Neural progenitor cell (in vitro differentiated cells): ENCODE data around the gene NEUROG1. TPM values are rescaled to one million over a fixed set of nuclear protein-coding genes. Genes with fewer than 3 reads are reported as not detected.
A peak's percentile ranks its signal among the peaks of the same experiment; 100 is the strongest.

Experiments
- DNase-seq: peaks from one replicate; pipeline ENCODE4 v3.0.0-alpha.2; 2016; ENCODE audit warnings: low spot score
- H2AFZ ChIP-seq: fragments of 200-600 bp; sonication (generic); replicated peaks from 2 replicates; pipeline ENCODE4 v1.6.1; 2016; ENCODE audit warnings: antibody characterized with exemption
- H3F3A ChIP-seq: fragments of 200-600 bp; sonication (generic); 2 replicates; pipeline ENCODE4 v1.6.1; 2016; ENCODE audit warnings: antibody characterized with exemption, low read depth
- H3K27ac ChIP-seq: fragments of 200-600 bp; sonication (generic); 2 replicates; pipeline ENCODE4 v1.5.1; 2016; ENCODE audit warnings: mild to moderate bottlenecking
- H3K27me3 ChIP-seq: fragments of 200-600 bp; sonication (generic); 2 replicates; pipeline ENCODE4 v1.6.1; 2016; ENCODE audit warnings: mild to moderate bottlenecking, moderate library complexity
- H3K36me3 ChIP-seq: fragments of 200-600 bp; sonication (generic); 2 replicates; pipeline ENCODE4 v1.5.1; 2016
- H3K4me1 ChIP-seq: fragments of 200-600 bp; sonication (generic); 2 replicates; pipeline ENCODE4 v1.6.1; 2016; ENCODE audit warnings: mixed run types
- H3K4me2 ChIP-seq: fragments of 200-600 bp; sonication (generic); 2 replicates; pipeline ENCODE4 v1.6.1; 2016
- H3K4me3 ChIP-seq: fragments of 200-600 bp; sonication (generic); 2 replicates; pipeline ENCODE4 v1.5.1; 2016
- H3K79me2 ChIP-seq: fragments of 200-600 bp; sonication (generic); 2 replicates; pipeline ENCODE4 v1.6.1; 2016; ENCODE audit warnings: low read depth
- H3K9ac ChIP-seq: fragments of 200-600 bp; sonication (generic); 2 replicates; pipeline ENCODE4 v1.6.1; 2016
- H3K9me3 ChIP-seq: fragments of 200-600 bp; sonication (generic); 2 replicates; pipeline ENCODE4 v1.5.1; 2016; ENCODE audit warnings: low read depth
- H4K20me1 ChIP-seq: fragments of 200-600 bp; sonication (generic); 2 replicates; pipeline ENCODE4 v1.6.1; 2016; ENCODE audit warnings: low read depth
- H3K27ac Mint-ChIP-seq: 3 replicates; pipeline ENCODE4 v1.8.0; 2021; ENCODE audit warnings: mixed read lengths
- H3K27me3 Mint-ChIP-seq: 2 replicates; pipeline ENCODE4 v1.8.0; 2022; ENCODE audit warnings: low read depth, mild to moderate bottlenecking, inconsistent platforms, moderate library complexity, mixed read lengths; ENCODE audit not compliant: insufficient read depth
- H3K36me3 Mint-ChIP-seq: 3 replicates; pipeline ENCODE4 v1.8.0; 2021; ENCODE audit warnings: mixed read lengths
- H3K4me1 Mint-ChIP-seq: 3 replicates; pipeline ENCODE4 v1.8.0; 2021; ENCODE audit warnings: mixed read lengths
- H3K4me3 Mint-ChIP-seq: 3 replicates; pipeline ENCODE4 v1.8.0; 2021; ENCODE audit warnings: mild to moderate bottlenecking, moderate library complexity, mixed read lengths
- H3K9me3 Mint-ChIP-seq: 3 replicates; pipeline ENCODE4 v1.8.0; 2020; ENCODE audit warnings: mixed read lengths
- EZH2 ChIP-seq: fragments of 200-600 bp; sonication (generic); IDR thresholded peaks from 2 replicates; pipeline ENCODE4 v1.6.1; 2017; ENCODE audit warnings: antibody characterized with exemption, mild to moderate bottlenecking, moderate library complexity
- EZH2phosphoT487 ChIP-seq: fragments of 200-600 bp; sonication (generic); IDR thresholded peaks from 2 replicates; pipeline ENCODE4 v1.6.1; 2017; ENCODE audit warnings: antibody characterized with exemption
- total RNA-seq: library from RNA; depleted of rRNA; stranded (reverse); fragments of >200 nt; gene quantifications from 2 replicates; pipeline ENCODE4 v1.2.3, GENCODE V29; 2015; ENCODE audit warnings: low replicate concordance
- TF ChIP-seq, protein P1 (sequence below): fragments of 200-600 bp; sonication (generic); IDR thresholded peaks from 2 replicates; pipeline ENCODE4 v1.5.1; 2017; ENCODE audit warnings: antibody characterized with exemption, mild to moderate bottlenecking

Gene NEUROG1
- total RNA-seq, 1 donor from 2014 or later: not detected

DNA sequence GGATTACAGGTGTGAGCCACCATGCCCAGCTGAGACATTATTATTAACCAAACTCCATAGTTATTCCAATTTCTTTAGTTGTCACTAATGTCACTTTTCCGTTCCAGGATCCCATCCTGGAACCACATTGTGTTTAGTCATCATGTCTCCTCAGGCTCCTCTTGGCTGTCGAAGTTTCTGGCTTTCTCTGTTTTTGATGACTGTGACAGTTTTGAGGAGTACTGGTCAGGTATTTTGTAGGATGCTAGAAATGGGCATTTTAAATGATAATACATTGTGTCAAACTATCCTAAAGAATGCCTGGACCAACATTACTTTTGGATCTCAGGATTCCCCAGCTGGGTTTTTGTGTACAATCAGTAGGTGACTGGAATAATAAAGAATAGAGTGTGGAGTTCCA, 19.8 kb upstream of the NEUROG1 start:
- Histone ChIP-seq H3K27me3 (peaks cover 80% of the 10 kb centered on the region), H3K4me2 (no peak overlapping the region), H3F3A (no peaks in the 10 kb centered on the region), H3K27ac (no peak overlapping the region), H3K36me3 (no peaks in the 10 kb centered on the region), H3K4me1 (no peaks in the 10 kb centered on the region), H3K9me3 (no peaks in the 10 kb centered on the region), H2AFZ (no peak overlapping the region), H3K79me2 (no peaks in the 10 kb centered on the region), H3K4me3 (no peak overlapping the region), H3K9ac (no peak overlapping the region), H4K20me1 (peaks cover 8% of the 10 kb centered on the region)
- DNase-seq: no peak
- no peak overlapping the region for H3K4me3 Mint-ChIP-seq
- no peaks in the 10 kb centered on the region for H3K9me3 Mint-ChIP-seq
- peaks cover 24% of the 10 kb centered on the region for H3K27me3 Mint-ChIP-seq
- peaks cover 6% of the 10 kb centered on the region for H3K4me1 Mint-ChIP-seq
- H3K27ac Mint-ChIP-seq: no peak overlapping the region
- TF ChIP-seq EZH2phosphoT487 (no peak), EZH2 (no peak)
- TF ChIP-seq, protein P1, sequence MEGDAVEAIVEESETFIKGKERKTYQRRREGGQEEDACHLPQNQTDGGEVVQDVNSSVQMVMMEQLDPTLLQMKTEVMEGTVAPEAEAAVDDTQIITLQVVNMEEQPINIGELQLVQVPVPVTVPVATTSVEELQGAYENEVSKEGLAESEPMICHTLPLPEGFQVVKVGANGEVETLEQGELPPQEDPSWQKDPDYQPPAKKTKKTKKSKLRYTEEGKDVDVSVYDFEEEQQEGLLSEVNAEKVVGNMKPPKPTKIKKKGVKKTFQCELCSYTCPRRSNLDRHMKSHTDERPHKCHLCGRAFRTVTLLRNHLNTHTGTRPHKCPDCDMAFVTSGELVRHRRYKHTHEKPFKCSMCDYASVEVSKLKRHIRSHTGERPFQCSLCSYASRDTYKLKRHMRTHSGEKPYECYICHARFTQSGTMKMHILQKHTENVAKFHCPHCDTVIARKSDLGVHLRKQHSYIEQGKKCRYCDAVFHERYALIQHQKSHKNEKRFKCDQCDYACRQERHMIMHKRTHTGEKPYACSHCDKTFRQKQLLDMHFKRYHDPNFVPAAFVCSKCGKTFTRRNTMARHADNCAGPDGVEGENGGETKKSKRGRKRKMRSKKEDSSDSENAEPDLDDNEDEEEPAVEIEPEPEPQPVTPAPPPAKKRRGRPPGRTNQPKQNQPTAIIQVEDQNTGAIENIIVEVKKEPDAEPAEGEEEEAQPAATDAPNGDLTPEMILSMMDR: no peak
- no peaks in the 10 kb centered on the region for H3K36me3 Mint-ChIP-seq

DNA sequence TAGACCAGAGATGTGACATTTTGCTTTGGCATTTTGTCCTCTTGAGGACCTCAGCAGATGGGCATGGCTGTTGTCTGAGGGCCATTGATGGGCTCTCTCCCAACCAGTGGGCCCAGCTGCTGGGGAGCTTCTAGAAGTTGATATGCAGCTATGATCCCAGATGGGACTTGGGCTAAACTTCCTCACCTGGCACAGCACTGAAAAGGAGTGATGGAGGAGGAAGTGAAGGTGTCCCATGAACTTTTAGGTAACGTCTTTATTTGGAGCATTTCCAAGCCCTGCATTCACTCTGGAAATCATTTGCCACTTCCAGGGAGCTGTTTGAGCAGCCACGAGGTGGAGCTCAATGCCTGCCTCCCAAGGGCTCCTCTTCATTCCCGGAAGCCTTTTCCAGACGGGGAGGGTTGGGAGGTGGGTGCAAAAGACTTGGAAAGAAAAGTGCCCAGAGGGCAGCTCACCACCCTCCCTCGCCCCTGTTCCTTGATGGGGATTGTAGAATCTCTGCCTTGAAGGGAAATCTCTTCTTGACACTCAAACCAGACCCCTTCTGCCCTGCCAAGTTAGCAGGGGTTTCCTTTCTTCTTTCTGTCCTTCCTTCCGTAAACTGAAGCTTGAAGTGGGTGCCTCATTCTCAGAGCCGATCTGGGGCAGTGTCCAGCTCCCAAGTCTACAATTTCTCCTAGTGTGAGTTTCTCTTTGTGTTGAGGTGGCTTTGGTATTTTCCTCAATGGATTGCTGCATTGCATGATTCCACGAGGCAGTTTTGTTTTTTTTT, 18.1 kb upstream of the NEUROG1 start:
- no peak overlapping the region for H2AFZ ChIP-seq

DNA sequence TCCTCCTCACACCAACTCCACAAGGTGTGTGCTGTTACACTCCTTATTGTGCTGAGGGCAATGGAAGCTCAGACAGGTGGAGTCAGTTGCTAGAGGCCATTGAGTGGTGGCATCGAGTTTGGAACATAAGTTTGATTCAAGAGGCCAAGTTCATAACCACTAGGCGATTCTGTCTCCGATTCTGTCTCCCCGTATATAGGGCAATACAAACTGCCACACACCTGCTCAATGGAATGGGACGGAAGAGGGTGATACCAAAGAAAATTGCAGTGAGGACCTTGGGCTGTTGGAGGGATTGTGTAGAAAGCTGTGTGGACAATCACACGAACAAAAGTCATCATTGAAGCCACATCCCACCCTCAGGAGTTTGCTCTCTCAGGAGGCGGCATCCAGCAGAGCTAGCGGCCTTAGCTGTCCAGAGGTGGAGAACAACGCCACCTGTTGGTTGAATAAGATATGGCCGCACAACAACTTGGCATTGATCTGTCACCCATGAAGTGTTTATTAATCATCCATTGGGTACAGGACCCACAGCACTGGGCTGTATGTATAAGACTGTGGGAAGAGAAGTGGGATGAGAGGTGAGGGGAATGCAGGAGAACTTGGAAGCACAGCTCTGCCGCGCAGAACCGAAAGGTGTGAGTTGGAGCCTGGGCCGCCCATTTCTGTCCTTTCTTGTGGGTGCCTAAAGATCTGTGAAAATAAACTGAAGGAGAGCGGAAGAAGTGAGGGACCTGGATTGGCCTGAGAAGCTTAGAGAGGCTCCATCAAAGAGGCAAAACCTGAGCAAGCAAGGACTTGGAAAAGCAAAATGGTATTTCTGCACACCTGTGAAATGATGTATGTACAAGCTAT, 16.1 kb upstream of the NEUROG1 start:
- TF ChIP-seq, protein P1: peak; percentile 91
- TF ChIP-seq EZH2: no peak
- TF ChIP-seq EZH2phosphoT487: peak; percentile 27
- no peaks in the 10 kb centered on the region for H3F3A ChIP-seq
- no peak overlapping the region for H3K4me3 ChIP-seq
- Mint-ChIP-seq H3K27ac (no peak overlapping the region), H3K27me3 (peaks cover 41% of the 10 kb centered on the region), H3K4me3 (no peak overlapping the region), H3K4me1 (peaks cover 25% of the 10 kb centered on the region), H3K9me3 (no peaks in the 10 kb centered on the region), H3K36me3 (no peaks in the 10 kb centered on the region)
- H3K9me3 ChIP-seq: no peaks in the 10 kb centered on the region
- no peak overlapping the region for H3K27ac ChIP-seq
- DNase-seq: peak; percentile 80
- H3K27me3 ChIP-seq: peaks cover 99% of the 10 kb centered on the region
- H3K79me2 ChIP-seq: no peaks in the 10 kb centered on the region
- H3K4me2 ChIP-seq: no peak overlapping the region
- no peak overlapping the region for H2AFZ ChIP-seq
- no peaks in the 10 kb centered on the region for H3K36me3 ChIP-seq
- no peaks in the 10 kb centered on the region for H3K4me1 ChIP-seq
- no peak overlapping the region for H3K9ac ChIP-seq
- H4K20me1 ChIP-seq: peaks cover 36% of the 10 kb centered on the region

More for the DNA sequence above, 18.1 kb upstream of the NEUROG1 start:
- Histone ChIP-seq H3K36me3 (no peaks in the 10 kb centered on the region), H3K9ac (no peak overlapping the region), H3K4me1 (no peaks in the 10 kb centered on the region), H3K79me2 (no peaks in the 10 kb centered on the region), H3K4me2 (no peak overlapping the region), H3K9me3 (no peaks in the 10 kb centered on the region), H4K20me1 (peaks cover 15% of the 10 kb centered on the region), H3K27ac (no peak overlapping the region), H3K27me3 (peaks cover 94% of the 10 kb centered on the region), H3K4me3 (no peak overlapping the region), H3F3A (no peaks in the 10 kb centered on the region)
- H3K4me3 Mint-ChIP-seq: no peak overlapping the region
- peaks cover 22% of the 10 kb centered on the region for H3K27me3 Mint-ChIP-seq
- H3K36me3 Mint-ChIP-seq: no peaks in the 10 kb centered on the region
- TF ChIP-seq, protein P1: peak; percentile 66
- no peak for TF ChIP-seq EZH2phosphoT487
- no peak for TF ChIP-seq EZH2
- H3K4me1 Mint-ChIP-seq: peaks cover 18% of the 10 kb centered on the region
- no peaks in the 10 kb centered on the region for H3K9me3 Mint-ChIP-seq
- peak; percentile 65 for DNase-seq
- no peak overlapping the region for H3K27ac Mint-ChIP-seq
